ENCODE data around the gene PCDHB5.

- TF ChIP-seq ATF3 (IDR thresholded peaks at IDR 0.05; ENCODE audit: borderline replicate concordance, extremely low read depth, low read depth, low read length) (no peak), EP300 (IDR thresholded peaks at IDR 0.05; ENCODE audit: borderline replicate concordance in 1 of 2, control insufficient read depth in 1 of 2, low read depth in 2 of 2, low read length in 2 of 2) (no peak), SREBF2 (IDR thresholded peaks at IDR 0.05; ENCODE audit: low read length) (no peak), SMAD1 (IDR thresholded peaks at IDR 0.05; ENCODE audit: low read depth, partially characterized antibody) (no peak), NRF1 (conservative IDR thresholded peaks at IDR 0.05; ENCODE audit: low read depth, low read length) (no peak), EED (IDR thresholded peaks at IDR 0.05; ENCODE audit: low read depth) (no peak)
These were observed 786 bp downstream of the PCDHB5 start for GRCh38 chr5:141135718-141136266.
